IMR-90 (cell line): ENCODE measurements around the gene IFT20. TPM values are rescaled to one million over a fixed set of nuclear protein-coding genes. Genes with fewer than 3 reads are reported as not detected.

Experiments
- CHD1 ChIP-seq: IDR thresholded peaks from 2 replicates; pipeline ENCODE4 v1.6.1; 2012; ENCODE audit warnings: low read depth, low read length, improper control_type of control experiment
- CTCF ChIP-seq: conservative IDR thresholded peaks from 2 replicates; pipeline ENCODE4 v1.5.1; 2012; ENCODE audit warnings: mild to moderate bottlenecking, low read depth, low read length, improper control_type of control experiment
- FOS ChIP-seq: fragments of 150-350 bp; IDR thresholded peaks from 2 replicates; pipeline ENCODE4 v1.6.1; 2016; ENCODE audit warnings: low read depth, low read length
- RCOR1 ChIP-seq: IDR thresholded peaks from 2 replicates; pipeline ENCODE4 v1.6.1; 2012; ENCODE audit warnings: mild to moderate bottlenecking, low read length, improper control_type of control experiment; ENCODE audit not compliant: insufficient replicate concordance
- polyA plus RNA-seq, 3 experiments: library from polyadenylated mRNA; depleted of rRNA; stranded (reverse); fragments of >200 nt; gene quantifications; 2 replicates each; pipeline ENCODE4 v1.2.3, GENCODE V29; 2012; ENCODE audit warnings: low replicate concordance in 1 of 3
- total RNA-seq: library from RNA; depleted of rRNA; stranded (reverse); fragments of >200 nt; gene quantifications from 2 replicates; pipeline ENCODE4 v1.2.3, GENCODE V29; 2012

The IFT20 gene
- total and polyA plus RNA-seq, 2 of the 4 experiments (the other 2 are of a cell fraction): 25.5 to 46.3 TPM

- TF ChIP-seq CTCF (0 out of 2 replicates have a peak, but pooled peaks have one; percentile 2), CHD1 (peak; percentile 44; the same call in 1 of the 2 replicates), FOS (peak; percentile 59), RCOR1 (peak; percentile 42)
These were observed at the start of gene IFT20, which contains the start of gene TNFAIP1 (continued) for GRCh38 chr17:28335201-28335958.
